GM04503 (cell line): ENCODE data around the gene TMEM132D.

Experiments
- DNase-seq: peaks from one replicate; pipeline ENCODE4 v3.0.0-alpha.2; 2012; ENCODE audit warnings: low read depth

TMEM132D gene

GRCh38 chr12:129825316-129825715, 78.5 kb downstream of the TMEM132D start:
- DNase-seq = no peak

DNA sequence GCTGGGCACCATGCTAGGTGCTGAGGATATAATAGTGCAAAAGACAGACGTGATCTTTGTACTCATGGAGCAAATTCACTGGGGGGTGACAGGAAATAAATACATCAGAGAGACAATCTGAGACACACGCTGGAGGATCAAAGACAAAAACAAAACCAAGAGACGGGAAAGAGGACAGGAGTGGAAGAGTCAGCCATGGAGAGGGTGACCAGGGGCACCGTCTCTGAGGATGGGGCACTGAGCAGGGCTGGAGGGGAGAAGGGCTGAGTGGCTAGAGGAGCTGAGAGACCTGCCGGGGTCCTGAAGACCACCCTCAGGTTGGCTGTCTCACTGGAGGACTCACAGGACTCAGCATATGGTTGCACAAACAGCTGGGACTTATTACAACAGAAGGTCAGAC, 81.9 kb downstream of the TMEM132D start:
- DNase-seq = no peak

DNA sequence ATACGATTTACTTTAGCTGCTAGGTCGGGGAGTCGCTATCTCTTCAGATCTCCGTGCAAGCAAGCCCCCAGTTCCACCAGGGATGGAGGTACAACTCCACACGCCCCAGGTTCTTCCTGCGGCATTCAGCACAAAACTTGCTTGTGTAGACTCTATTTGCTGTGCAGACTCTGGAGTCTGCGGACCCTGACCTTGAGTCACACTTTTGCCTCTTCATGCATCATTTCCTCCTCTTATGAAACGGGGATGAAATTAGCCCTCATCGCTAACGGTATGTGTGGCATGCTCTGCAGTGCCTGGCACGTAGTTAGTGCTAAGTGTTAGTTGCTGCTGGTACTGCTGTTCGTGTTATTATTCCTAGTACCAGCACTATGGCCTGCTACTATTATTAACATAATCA, 84.4 kb downstream of the TMEM132D start:
- DNase-seq = no peak

DNA sequence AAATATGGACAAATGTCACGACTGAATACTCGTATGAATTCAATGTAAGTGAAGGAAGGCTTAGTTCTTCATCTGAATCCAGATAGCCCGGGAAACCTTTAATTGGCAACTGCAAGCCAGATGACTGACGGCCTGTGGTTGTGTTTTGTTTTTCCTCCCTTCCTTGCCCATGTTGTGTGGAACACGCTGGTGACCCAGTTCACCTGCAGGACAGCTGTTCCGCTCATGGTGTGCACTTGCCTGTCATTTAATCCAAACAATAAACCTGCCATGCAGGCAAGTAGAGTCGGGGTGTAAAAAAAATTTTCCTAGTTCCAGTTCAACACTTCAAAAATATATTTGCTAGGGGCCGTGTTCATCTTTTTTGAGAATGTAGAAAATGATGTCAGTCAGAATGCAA, 88.0 kb downstream of the TMEM132D start:
- no peak for DNase-seq

GRCh38 chr12:129811963-129812362, 91.9 kb downstream of the TMEM132D start:
- DNase-seq = no peak

DNA sequence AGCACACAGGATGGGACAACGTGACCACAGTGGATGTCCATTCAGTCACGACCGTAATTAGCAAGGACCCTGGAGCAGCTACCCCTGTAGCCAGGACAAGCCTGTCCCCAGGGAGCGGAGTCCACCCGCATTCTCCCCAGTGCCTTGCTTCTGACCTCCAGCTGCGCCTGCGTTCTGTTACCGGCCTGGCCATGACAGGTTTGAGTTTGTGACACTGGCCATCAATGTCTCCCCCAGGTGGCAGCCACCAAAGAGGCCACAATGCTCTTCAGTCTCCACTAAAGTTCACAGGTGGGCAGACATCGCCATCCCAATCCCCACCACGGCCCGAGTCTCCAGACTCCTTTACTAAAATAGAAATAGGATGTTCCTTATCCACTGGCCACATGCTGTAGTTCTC, 96.7 kb downstream of the TMEM132D start:
- no peak for DNase-seq

- DNase-seq = no peak
These were observed 112.4 kb downstream of the TMEM132D start for GRCh38 chr12:129791396-129791795.

GRCh38 chr12:129790930-129791329, 112.9 kb downstream of the TMEM132D start:
- DNase-seq = no peak

- DNase-seq = no peak
These were observed 113.5 kb downstream of the TMEM132D start for GRCh38 chr12:129790331-129790730.

DNA sequence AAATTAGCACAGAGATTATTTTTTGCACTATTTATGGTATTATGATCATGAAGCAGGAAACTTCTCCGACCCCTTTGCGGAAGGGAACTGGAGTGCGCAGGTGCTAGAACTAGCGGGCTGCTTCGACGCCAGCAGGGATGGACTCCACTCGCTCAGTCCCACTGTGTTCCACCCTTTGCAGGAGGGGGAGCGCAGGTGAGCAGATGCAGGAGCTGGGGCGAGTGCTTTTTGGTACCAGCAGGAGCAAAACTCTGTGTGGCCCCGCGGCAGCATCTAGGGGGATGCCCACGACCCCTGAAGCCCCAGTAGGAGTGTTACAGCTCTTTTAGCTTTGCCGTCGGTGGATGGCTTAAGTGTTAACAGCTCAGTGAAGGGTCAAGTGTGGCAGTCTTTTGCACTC, 113.9 kb downstream of the TMEM132D start:
- DNase-seq = no peak

- DNase-seq = no peak
These were observed 115.2 kb downstream of the TMEM132D start for GRCh38 chr12:129788506-129789084.

- no peak for DNase-seq
These were observed 123.8 kb downstream of the TMEM132D start for GRCh38 chr12:129779989-129780388.

GRCh38 chr12:129779033-129779432, 124.8 kb downstream of the TMEM132D start:
- DNase-seq = no peak

GRCh38 chr12:129776977-129777667, 126.7 kb downstream of the TMEM132D start:
- no peak for DNase-seq

DNA sequence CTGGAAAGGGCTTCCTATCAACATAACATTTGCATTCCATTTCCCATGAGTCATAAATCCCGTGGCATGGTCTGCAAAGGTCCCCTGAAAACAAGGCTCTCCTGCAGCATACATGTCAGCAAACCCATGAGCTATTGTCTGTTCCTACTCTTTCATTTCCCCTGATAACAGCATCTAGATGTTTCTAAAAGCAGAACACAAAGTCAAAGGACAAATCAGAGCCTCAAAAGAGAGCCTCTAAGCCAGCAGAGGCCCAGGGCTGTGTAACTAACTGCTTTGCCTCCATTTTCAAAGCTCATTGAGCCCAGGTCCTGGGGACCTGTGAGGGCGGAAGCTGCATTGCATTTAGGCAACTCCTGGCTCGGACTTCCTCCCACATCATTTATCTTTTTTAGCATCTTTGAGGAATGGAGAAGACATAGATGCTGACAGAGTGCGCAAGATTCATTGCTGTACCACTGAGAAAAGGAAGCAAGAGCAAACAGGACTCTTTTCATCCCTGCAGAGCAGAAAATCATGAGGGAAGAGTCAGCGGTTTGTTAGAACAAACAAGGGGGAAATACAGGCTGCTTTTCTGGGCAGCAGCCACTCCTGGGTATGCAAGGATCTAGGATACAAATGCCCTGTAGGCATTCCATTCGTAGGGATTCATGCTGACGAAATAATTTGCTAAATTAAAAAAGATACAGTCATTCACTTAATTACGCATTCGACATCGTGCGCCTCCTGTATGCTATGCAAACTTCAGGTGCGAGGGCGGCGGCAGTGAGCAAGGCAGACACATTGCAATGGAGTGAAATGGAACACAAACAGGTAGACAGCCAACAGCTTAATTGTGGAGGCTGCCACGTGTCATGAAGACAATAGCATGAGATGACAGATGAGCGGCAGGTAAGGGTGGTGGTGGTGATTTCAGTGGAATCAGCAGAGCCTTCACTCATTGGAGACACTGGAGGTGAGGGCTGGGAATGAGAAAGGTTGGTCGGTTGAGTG, 131.0 kb downstream of the TMEM132D start:
- DNase-seq = no peak

- DNase-seq = no peak
These were observed 132.6 kb downstream of the TMEM132D start for GRCh38 chr12:129771238-129771637.

DNA sequence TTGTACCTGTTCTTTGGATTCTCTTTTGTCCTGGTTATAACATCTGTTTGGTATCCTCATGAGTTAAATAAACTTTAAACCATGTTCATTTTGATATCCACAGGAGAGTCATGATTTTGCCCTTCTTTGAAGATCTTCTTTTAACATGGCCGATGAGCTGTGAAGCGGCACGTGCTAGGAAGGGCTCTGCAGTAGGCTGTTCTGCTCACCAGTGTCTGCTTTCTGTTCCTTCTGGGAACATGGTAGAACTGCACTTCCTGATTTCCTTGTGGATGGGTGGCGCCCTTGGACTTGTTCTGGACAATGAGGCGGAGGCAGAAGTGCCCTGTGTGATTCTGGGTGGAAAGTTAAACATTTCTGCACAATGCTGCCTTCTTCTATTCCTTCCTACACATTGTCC, 138.1 kb downstream of the TMEM132D start:
- DNase-seq = no peak

DNA sequence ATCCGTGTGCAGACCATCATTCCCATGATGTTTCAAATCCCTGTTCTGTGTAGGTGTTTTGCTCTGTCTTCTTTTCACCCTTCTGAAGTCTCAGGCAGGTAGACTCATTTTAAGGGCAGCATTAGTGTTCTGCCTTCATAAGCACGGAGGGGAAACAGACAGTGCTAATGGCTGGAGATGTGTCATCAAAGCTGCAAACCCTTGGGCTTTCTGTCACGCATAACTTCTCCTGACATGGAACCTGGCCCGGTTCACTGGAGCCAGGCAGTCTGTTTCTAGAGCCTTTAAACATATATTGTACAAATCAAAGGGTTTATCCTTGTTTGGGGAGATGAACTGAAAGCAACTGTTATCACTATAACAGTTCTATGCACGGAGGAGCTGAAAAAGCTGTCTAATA, 141.4 kb downstream of the TMEM132D start:
- no peak for DNase-seq

- no peak for DNase-seq
These were observed 150.2 kb downstream of the TMEM132D start for GRCh38 chr12:129753586-129753985.

- no peak for DNase-seq
These were observed 153.4 kb downstream of the TMEM132D start for GRCh38 chr12:129750421-129750820.

DNA sequence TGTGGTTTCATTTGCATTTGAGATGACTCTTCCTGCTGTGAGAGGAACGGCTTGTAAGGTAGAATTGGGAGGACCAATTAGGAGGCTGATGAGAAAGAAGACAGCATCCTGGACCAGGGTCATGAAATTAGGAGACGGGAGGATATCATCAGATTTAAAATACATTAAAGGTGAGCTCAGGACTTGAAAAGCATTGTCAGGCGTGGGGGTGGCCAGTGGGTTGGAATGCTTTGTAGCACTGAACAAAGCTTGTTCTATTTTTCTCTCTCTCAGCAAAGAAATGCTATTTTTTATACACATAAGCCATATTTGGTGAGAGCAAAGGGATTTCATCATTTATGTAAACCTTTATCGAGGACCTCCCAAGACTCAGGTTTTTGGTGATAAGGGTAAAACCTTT, 157.5 kb downstream of the TMEM132D start:
- DNase-seq = no peak

- no peak for DNase-seq
These were observed 174.7 kb downstream of the TMEM132D start for GRCh38 chr12:129729170-129729569.

- no peak for DNase-seq
These were observed 176.7 kb downstream of the TMEM132D start for GRCh38 chr12:129727100-129727499.
